ENCODE results near the gene EMID1.

GRCh38 chr22:29225422-29226090, 19.9 kb downstream of the EMID1 start:
- TF ChIP-seq CTCF (IDR thresholded peaks at IDR 0.05) (no peak), TP53 (CRISPR knock-in tag; IDR thresholded peaks at IDR 0.05) (no peak), TEAD4 (CRISPR knock-in tag; IDR thresholded peaks at IDR 0.05) (no peak), ZNF263 (CRISPR knock-in tag; IDR thresholded peaks at IDR 0.05; ENCODE audit: low read depth) (no peak), HMGXB4 (CRISPR knock-in tag; IDR thresholded peaks at IDR 0.05) (no peak), ATF2 (CRISPR knock-in tag; IDR thresholded peaks at IDR 0.05; ENCODE audit: borderline replicate concordance, low read depth) (no peak), NR1H2 (CRISPR knock-in tag; IDR thresholded peaks at IDR 0.05) (no peak), ZBTB43 (CRISPR knock-in tag; IDR thresholded peaks at IDR 0.05) (no peak), MAX (CRISPR knock-in tag; IDR thresholded peaks at IDR 0.05) (no peak), OVOL2 (CRISPR knock-in tag; IDR thresholded peaks at IDR 0.05; ENCODE audit: borderline replicate concordance) (no peak), CREM (CRISPR knock-in tag; IDR thresholded peaks at IDR 0.05) (no peak), NFYB (CRISPR knock-in tag; conservative IDR thresholded peaks at IDR 0.05; ENCODE audit: low read depth) (no peak)

All from WTC11 (cell line).